HEK293T (cell line): ENCODE results near the gene RNU4-1.

ENCODE experiments used
- CTCF ChIA-PET: fragments of 350-600 bp; formaldehyde crosslinking; extraction: SDS; loops from one replicate; lab custom pipeline; 2021; ENCODE audit warnings: antibody characterized with exemption, inconsistent platforms; lab: Yijun Ruan, JAX
- POLR2A ChIA-PET: fragments of 350-600 bp; formaldehyde crosslinking; extraction: SDS; loops from one replicate; lab custom pipeline; 2020; ENCODE audit warnings: antibody characterized with exemption, inconsistent platforms; lab: Yijun Ruan, JAX
- DNase-seq: peaks from one replicate; pipeline ENCODE4 v3.0.0; 2012; ENCODE audit warnings: mixed read lengths; ENCODE audit errors: extremely low spot score
- ARNT ChIP-seq: fragments of 450-650 bp; IDR thresholded peaks from 2 replicates; pipeline ENCODE4 v1.6.1; 2017; ENCODE audit warnings: mild to moderate bottlenecking
- BHLHE40 ChIP-seq: fragments of 450-650 bp; IDR thresholded peaks from 2 replicates; pipeline ENCODE4 v1.6.1; 2016; ENCODE audit warnings: mild to moderate bottlenecking, moderate library complexity, borderline replicate concordance
- CTBP1 ChIP-seq: fragments of 450-650 bp; IDR thresholded peaks from 2 replicates; pipeline ENCODE4 v1.6.1; 2016; ENCODE audit warnings: borderline replicate concordance
- ELF4 ChIP-seq: fragments of 450-650 bp; IDR thresholded peaks from 2 replicates; pipeline ENCODE4 v1.6.1; 2017; ENCODE audit warnings: antibody characterized with exemption
- FOXA1 ChIP-seq: fragments of 450-650 bp; IDR thresholded peaks from 2 replicates; pipeline ENCODE4 v1.6.1; 2016; ENCODE audit warnings: mild to moderate bottlenecking
- FOXK2 ChIP-seq: fragments of 450-650 bp; IDR thresholded peaks from 2 replicates; pipeline ENCODE4 v1.6.1; 2016; ENCODE audit warnings: mild to moderate bottlenecking
- FOXM1 ChIP-seq: fragments of 450-650 bp; IDR thresholded peaks from 2 replicates; pipeline ENCODE4 v1.6.1; 2017; ENCODE audit warnings: mild to moderate bottlenecking, borderline replicate concordance
- HDGF ChIP-seq: fragments of 450-650 bp; IDR thresholded peaks from 2 replicates; pipeline ENCODE4 v1.6.1; 2017; ENCODE audit warnings: antibody characterized with exemption, borderline replicate concordance
- L3MBTL2 ChIP-seq: fragments of 450-650 bp; conservative IDR thresholded peaks from 2 replicates; pipeline ENCODE4 v1.6.1; 2016; ENCODE audit warnings: mild to moderate bottlenecking
- LEF1 ChIP-seq: fragments of 450-650 bp; IDR thresholded peaks from 2 replicates; pipeline ENCODE4 v1.6.1; 2017; ENCODE audit warnings: mild to moderate bottlenecking, borderline replicate concordance
- NFRKB ChIP-seq: fragments of 450-650 bp; IDR thresholded peaks from 2 replicates; pipeline ENCODE4 v1.6.1; 2016; ENCODE audit warnings: mild to moderate bottlenecking, moderate library complexity
- PKNOX1 ChIP-seq: fragments of 450-650 bp; IDR thresholded peaks from 2 replicates; pipeline ENCODE4 v1.6.1; 2016
- SP1 ChIP-seq: fragments of 450-650 bp; IDR thresholded peaks from 2 replicates; pipeline ENCODE4 v1.6.1; 2017
- SUZ12 ChIP-seq: fragments of 450-650 bp; IDR thresholded peaks from 2 replicates; pipeline ENCODE4 v1.6.1; 2016; ENCODE audit warnings: mild to moderate bottlenecking
- TARDBP ChIP-seq: fragments of 450-650 bp; IDR thresholded peaks from 2 replicates; pipeline ENCODE4 v1.6.1; 2016
- ZNF384 ChIP-seq: fragments of 450-650 bp; IDR thresholded peaks from 2 replicates; pipeline ENCODE4 v1.6.1; 2016

Gene RNU4-1

GRCh38 chr12:120314220-120314619 lies 21.2 kb upstream of the RNU4-1 start:
- ChIA-PET POLR2A (interaction anchor here (5.9 kb wide), 1 partner anchor 23 kb away, joined by 48 read pairs; the partner anchor contains the start of genes RNU4-1 and RNU4-2), CTCF (interaction anchor here (1.0 to 1.2 kb wide), 2 partner anchors 9 to 12 kb away, joined by 4 read pairs; partner anchors contain the start of gene SIRT4)
- TF ChIP-seq HDGF (no peak), SP1 (no peak), SUZ12 (no peak), LEF1 (no peak), ARNT (no peak), PKNOX1 (no peak), FOXA1 (no peak)
- DNase-seq = peak; percentile 24

- ChIA-PET CTCF (interaction anchor here (0.6 to 1.8 kb wide), 16 partner anchors 9 to 347 kb away, joined by 3 to 22 read pairs (median 4); partner anchors contain the start of genes RNU4-1 and RNU4-2), POLR2A (interaction anchor here (0.9 to 4.6 kb wide), 6 partner anchors 10 to 101 kb away, joined by 3 to 99 read pairs (median 4); partner anchors contain the start of genes PXN, RNU4-1 and RNU4-2)
- TF ChIP-seq HDGF = no peak
- no peak for TF ChIP-seq SP1
- TF ChIP-seq ZNF384 = peak; percentile 88
- TF ChIP-seq NFRKB = no peak
- no peak; the same call in 1 of the 2 replicates for TF ChIP-seq FOXM1
- peak; percentile 94 for TF ChIP-seq PKNOX1
- no peak for TF ChIP-seq FOXK2
- TF ChIP-seq L3MBTL2 = peak; percentile 90
- no peak for TF ChIP-seq ARNT
- TF ChIP-seq LEF1 = no peak
- peak; percentile 89 for TF ChIP-seq FOXA1
- TF ChIP-seq CTBP1 = peak; percentile 55; the same call in 1 of the 2 replicates
- TF ChIP-seq TARDBP = peak; percentile 84
- peak; percentile 78 for TF ChIP-seq ELF4
- peak; percentile 88 for TF ChIP-seq BHLHE40
- no peak; the same call in none of the 2 replicates for TF ChIP-seq SUZ12
- peak; percentile 88 for DNase-seq
These were observed 9.2 kb upstream of the RNU4-1 start, which contains the start of gene SIRT4 for GRCh38 chr12:120301962-120302815. SIRT4 (plus strand) TSS chr12:120302321; CDS start chr12:120303562, 1,241 bp downstream.

DNA sequence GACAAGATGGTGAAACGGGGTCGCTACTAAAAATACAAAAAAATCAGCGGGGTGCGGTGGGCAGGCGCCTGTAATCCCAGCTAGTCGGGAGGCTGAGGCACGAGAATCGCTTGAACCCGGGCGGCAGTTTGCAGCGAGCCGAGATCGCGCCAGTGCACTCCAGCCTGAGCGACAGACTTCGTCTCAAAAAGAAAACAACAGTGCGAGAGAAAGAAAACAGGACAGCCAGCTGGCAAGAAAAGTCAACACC lies 701 bp downstream of the RNU4-1 start:
- ChIA-PET POLR2A (interaction anchor here (0.9 to 6.7 kb wide), 30 partner anchors 8 to 348 kb away, joined by 3 to 269 read pairs (median 12); partner anchors contain the start of genes COX6A1, GCN1, PXN and RPLP0), CTCF (interaction anchor here (1.4 to 3.4 kb wide), 4 partner anchors 10 to 64 kb away, joined by 4 to 27 read pairs (median 15); partner anchors contain the start of gene SIRT4)
- TF ChIP-seq HDGF (no peak), PKNOX1 (no peak), L3MBTL2 (no peak), LEF1 (no peak), ELF4 (no peak), FOXK2 (no peak), CTBP1 (no peak), SP1 (no peak), BHLHE40 (no peak), FOXM1 (no peak), SUZ12 (no peak), ZNF384 (no peak)
- DNase-seq = no peak

GRCh38 chr12:120290609-120291305 lies 2.3 kb downstream of the RNU4-1 start:
- CTCF ChIA-PET = interaction anchor here (0.7 to 3.4 kb wide), 7 partner anchors 11 to 176 kb away, joined by 3 to 27 read pairs (median 5); partner anchors contain the start of genes PXN and SIRT4

DNA sequence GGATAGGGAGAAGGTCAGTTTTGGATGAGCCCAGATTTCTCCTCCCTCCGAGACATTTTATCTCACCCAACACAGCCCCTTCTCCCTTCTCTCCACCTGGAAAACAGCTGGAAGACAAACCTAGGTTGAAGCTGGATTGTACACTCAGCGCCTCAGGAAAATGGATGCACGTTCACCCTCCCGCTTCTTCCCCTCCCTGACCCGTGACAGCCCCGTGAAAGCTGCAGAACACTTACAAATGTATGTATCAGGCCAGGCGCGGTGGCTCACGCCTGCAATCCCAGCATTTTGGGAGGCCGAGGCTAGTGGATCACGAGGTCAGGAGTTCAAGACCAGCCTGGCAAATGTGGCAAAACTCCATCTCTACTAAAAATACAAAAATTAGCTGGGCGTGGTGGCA lies 5.5 kb downstream of the RNU4-1 start:
- ChIA-PET CTCF (interaction anchor here (0.9 to 2.1 kb wide), 2 partner anchors 14 to 60 kb away, joined by 3 to 14 read pairs; partner anchors contain the start of gene SIRT4), POLR2A (interaction anchor here (1.1 to 2.2 kb wide), 5 partner anchors 13 to 86 kb away, joined by 3 to 15 read pairs (median 4); partner anchors contain the start of gene SIRT4)
- TF ChIP-seq HDGF = no peak
- no peak for TF ChIP-seq ARNT
- TF ChIP-seq FOXK2 = no peak
- no peak for TF ChIP-seq TARDBP
- TF ChIP-seq PKNOX1 = no peak
- no peak for TF ChIP-seq FOXA1
- TF ChIP-seq ZNF384 = no peak
- TF ChIP-seq LEF1 = no peak
- no peak for TF ChIP-seq ELF4
- TF ChIP-seq L3MBTL2 = no peak
- no peak for DNase-seq

More at GRCh38 chr12:120290609-120291305, 2.3 kb downstream of the RNU4-1 start:
- POLR2A ChIA-PET = interaction anchor here (0.5 to 6.7 kb wide), 50 partner anchors 8 to 290 kb away, joined by 3 to 269 read pairs (median 7); partner anchors contain the start of genes COQ5, COX6A1, GCN1 and PLA2G1B
- DNase-seq = peak; percentile 17
- TF ChIP-seq ZNF384 = no peak
